Right lobe of liver (tissue), 6 donors: ENCODE data around the gene ANTXR1. TPM values are rescaled to one million over a fixed set of nuclear protein-coding genes. Genes with fewer than 3 reads are reported as not detected.
"Not testable (repeated sequence)": the region's sequence is repeated elsewhere in the genome, so short reads cannot be mapped to it uniquely, and the experiment has no call there.

ENCODE experiments used
- ATAC-seq, 4 donors: fragments of 200-7000 bp; cut with Tn5 transposase; one replicate each; pipeline ENCODE4 v1.9.1; 2020; ENCODE audit warnings: mild to moderate bottlenecking in 4 of 4, moderate library complexity in 4 of 4
- DNase-seq, 3 donors: peaks; one replicate each; pipeline ENCODE4 v3.0.0-alpha.2; 2020
- H3K27ac ChIP-seq, 3 donors: fragments of 200-600 bp; one replicate each; pipeline ENCODE4 v1.8.0; 2022
- H3K27me3 ChIP-seq, 2 donors: fragments of 200-600 bp; one replicate each; pipeline ENCODE4 v1.8.0; 2022
- H3K36me3 ChIP-seq, 4 donors: fragments of 200-600 bp; sonication (generic) in 1 of 4; one replicate each; pipeline versions ENCODE4 v1.5.1 to v1.8.0; 2017 to 2022; ENCODE audit warnings: control low read depth in 1 of 4
- H3K4me1 ChIP-seq, 4 donors: fragments of 200-600 bp; sonication (generic) in 1 of 4; one replicate each; pipeline versions ENCODE4 v1.5.1 to v1.8.0; 2017 to 2022; ENCODE audit warnings: control low read depth in 1 of 4
- H3K4me3 ChIP-seq, 3 donors: fragments of 200-600 bp; one replicate each; pipeline ENCODE4 v1.8.0; 2022
- H3K9me3 ChIP-seq, 4 donors: fragments of 200-600 bp; sonication (generic) in 1 of 4; one replicate each; pipeline versions ENCODE4 v1.5.1 to v1.8.0; 2017 to 2022; ENCODE audit warnings: control low read depth in 1 of 4
- CTCF ChIP-seq, 4 donors: fragments of 200-600 bp in 3 of 4; fragments of 450-650 bp in 1 of 4; IDR thresholded peaks; one replicate each; pipeline versions ENCODE4 v1.5.1 to v1.8.0; 2016 to 2022; ENCODE audit warnings: antibody characterized with exemption in 4 of 4, mild to moderate bottlenecking in 2 of 4
- POLR2A ChIP-seq: fragments of 450-650 bp; IDR thresholded peaks from one replicate; pipeline ENCODE4 v1.6.1; 2017; ENCODE audit warnings: antibody characterized with exemption, mild to moderate bottlenecking
- WGBS: methylation state at CpG from one replicate; pipeline ENCODE4 v1.1.6; 2018; ENCODE audit warnings: low coverage, low lambda C conversion rate; ENCODE audit not compliant: insufficient coverage; ENCODE audit errors: missing lambda C conversion rate; 5-methylcytosine and 5-hydroxymethylcytosine counted together
- intact Hi-C, 2 donors: fragments of 100-400 bp; cut with DNase I; formaldehyde crosslinking; loops; one replicate each; pipeline versions ENCODE4 v1.11.2 to v1.14.1; 2022
- total RNA-seq, 6 experiments: library from RNA; depleted of rRNA in 2 of 6; stranded (reverse); fragments of >200 nt in 2 of 6; fragmentation: NEBNext Ultra II Directional in 3 of 6; extraction: Animal tissue kit (Norgen Biotek cat#: 25700) in 3 of 6; gene quantifications; one replicate each; pipeline versions ENCODE4 v1.1.0 to v1.2.4, GENCODE V29; 2016 to 2023
- donor health status: DM: no; HTN: yes; CAD: no.
- donor health status: DM: no; HTN: no; CAD: no.
- donor health status: DM: no; HTN: no; CAD: no.
- donor health status: DM: no; HTN: yes; CAD: no.
- donor health status: DM: no; HTN: yes; CAD: no.

The ANTXR1 gene
- total RNA-seq, 6 experiments from 2014 or later: 1.1 to 4.1 (median 2.9) TPM

GRCh38 chr2:69251943-69252342 lies 239.0 kb downstream of the ANTXR1 start:
- Histone ChIP-seq H3K27ac (no peak overlapping the region), H3K27me3 (no peaks in the 10 kb centered on the region), H3K4me1 (no peaks in the 10 kb centered on the region), H3K4me3 (no peak overlapping the region), H3K9me3 (no peaks in the 10 kb centered on the region), H3K36me3 (no peaks in the 10 kb centered on the region)
- TF ChIP-seq POLR2A: no peak
- no peak for TF ChIP-seq CTCF (IDR thresholded peaks at IDR 0.05)
- DNase-seq (no peak), ATAC-seq (no peak)
- WGBS: 54% methylated on average over 2 of the region's 2 CpGs
- intact Hi-C loops: no loop called here

GRCh38 chr2:69253112-69253511 lies 240.1 kb downstream of the ANTXR1 start:
- H3K4me1 ChIP-seq: no peaks in the 10 kb centered on the region
- no peak for ATAC-seq
- H3K27me3 ChIP-seq: no peaks in the 10 kb centered on the region
- intact Hi-C loops: no loop called here
- DNase-seq: no peak
- H3K9me3 ChIP-seq: no peaks in the 10 kb centered on the region
- H3K36me3 ChIP-seq: no peaks in the 10 kb centered on the region
- WGBS: 44% methylated on average over 2 of the region's 2 CpGs
- no peak overlapping the region for H3K27ac ChIP-seq
- TF ChIP-seq POLR2A (no peak), CTCF (IDR thresholded peaks at IDR 0.05) (no peak)
- H3K4me3 ChIP-seq: no peak overlapping the region

- Histone ChIP-seq H3K27ac (no peak overlapping the region), H3K9me3 (no peaks in the 10 kb centered on the region), H3K36me3 (no peaks in the 10 kb centered on the region), H3K4me1 (no peaks in the 10 kb centered on the region), H3K4me3 (no peak overlapping the region), H3K27me3 (no peaks in the 10 kb centered on the region)
- no peak for ATAC-seq
- 61% methylated on average over 8 of the region's 8 CpGs for WGBS
- no peak for TF ChIP-seq CTCF (IDR thresholded peaks at IDR 0.05)
- no peak for TF ChIP-seq POLR2A
- intact Hi-C loops: no loop called here
- no peak for DNase-seq
Measured at GRCh38 chr2:69253611-69254301, 240.8 kb downstream of the ANTXR1 start.

- TF ChIP-seq CTCF (IDR thresholded peaks at IDR 0.05): no peak
- no peak for TF ChIP-seq POLR2A
- DNase-seq: no peak
- no peaks in the 10 kb centered on the region for H3K27me3 ChIP-seq
- ATAC-seq: no peak
- WGBS: 64% methylated on average over 3 of the region's 3 CpGs
- H3K9me3 ChIP-seq: no peaks in the 10 kb centered on the region
- no peaks in the 10 kb centered on the region for H3K4me1 ChIP-seq
- H3K27ac ChIP-seq: no peak overlapping the region
- H3K4me3 ChIP-seq: no peak overlapping the region
- no peaks in the 10 kb centered on the region for H3K36me3 ChIP-seq
- intact Hi-C loops: no loop called here
Measured at GRCh38 chr2:69255760-69256159, 242.8 kb downstream of the ANTXR1 start.

- 66% methylated on average over 11 of the region's 12 CpGs for WGBS
- H3K4me1 ChIP-seq, H3K9me3 ChIP-seq, intact Hi-C loops, H3K36me3 ChIP-seq, H3K4me3 ChIP-seq, H3K27ac ChIP-seq, DNase-seq, H3K27me3 ChIP-seq, ATAC-seq: not testable (repeated sequence)
Measured at GRCh38 chr2:69259994-69260591, 247.1 kb downstream of the ANTXR1 start.
